Measurements from ENCODE around the gene SEMA3D. TPM values are rescaled to one million over a fixed set of nuclear protein-coding genes. Genes with fewer than 3 reads are reported as not detected.

SEMA3D gene
- total and polyA plus RNA-seq, 2 of the 13 experiments (the other 11 are each of a cell fraction or from before 2014, with no cell fraction given), result 0.07 TPM; not detected in 1

DNA sequence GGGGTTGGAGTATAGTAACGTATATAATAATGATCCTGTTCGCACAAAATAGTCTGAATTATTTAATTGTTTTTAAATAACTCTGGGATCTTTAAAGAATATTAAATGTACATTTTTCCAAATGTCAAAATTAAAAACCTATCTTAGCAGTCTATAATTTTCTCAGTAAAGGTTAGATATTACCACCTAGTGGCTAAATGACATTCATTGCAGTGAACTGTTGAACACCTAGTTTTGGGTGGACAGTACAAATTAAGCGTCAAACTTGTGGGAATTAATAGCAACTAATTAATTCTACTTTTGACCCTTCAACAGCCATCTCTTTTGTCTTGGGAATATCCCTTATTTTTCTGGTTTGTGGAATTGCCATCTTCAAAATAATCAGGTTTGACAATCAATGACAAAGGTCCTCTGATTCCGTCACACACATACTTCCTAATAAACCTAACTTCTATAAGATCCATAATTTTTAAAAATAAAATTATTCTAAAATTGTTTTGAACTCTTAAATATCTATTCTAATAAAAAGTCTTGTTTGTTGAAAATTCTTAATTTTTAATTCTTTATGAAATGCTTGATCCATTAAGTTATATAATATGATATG, 165.7 kb downstream of the SEMA3D start:
- no peak overlapping the region for H3K4me2 ChIP-seq (ENCODE audit: low read depth, low read length)
- BruUV-seq (replicated peaks), result no TSS peak
- no peaks in the 10 kb centered on the region for H3K36me3 ChIP-seq (replicated peaks in 1 of 2; ENCODE audit: control insufficient read depth in 1 of 2, insufficient read depth in 2 of 2, low read length in 2 of 2)
- TF ChIP-seq, protein P1, sequence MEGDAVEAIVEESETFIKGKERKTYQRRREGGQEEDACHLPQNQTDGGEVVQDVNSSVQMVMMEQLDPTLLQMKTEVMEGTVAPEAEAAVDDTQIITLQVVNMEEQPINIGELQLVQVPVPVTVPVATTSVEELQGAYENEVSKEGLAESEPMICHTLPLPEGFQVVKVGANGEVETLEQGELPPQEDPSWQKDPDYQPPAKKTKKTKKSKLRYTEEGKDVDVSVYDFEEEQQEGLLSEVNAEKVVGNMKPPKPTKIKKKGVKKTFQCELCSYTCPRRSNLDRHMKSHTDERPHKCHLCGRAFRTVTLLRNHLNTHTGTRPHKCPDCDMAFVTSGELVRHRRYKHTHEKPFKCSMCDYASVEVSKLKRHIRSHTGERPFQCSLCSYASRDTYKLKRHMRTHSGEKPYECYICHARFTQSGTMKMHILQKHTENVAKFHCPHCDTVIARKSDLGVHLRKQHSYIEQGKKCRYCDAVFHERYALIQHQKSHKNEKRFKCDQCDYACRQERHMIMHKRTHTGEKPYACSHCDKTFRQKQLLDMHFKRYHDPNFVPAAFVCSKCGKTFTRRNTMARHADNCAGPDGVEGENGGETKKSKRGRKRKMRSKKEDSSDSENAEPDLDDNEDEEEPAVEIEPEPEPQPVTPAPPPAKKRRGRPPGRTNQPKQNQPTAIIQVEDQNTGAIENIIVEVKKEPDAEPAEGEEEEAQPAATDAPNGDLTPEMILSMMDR (CRISPR knock-in tag; IDR thresholded peaks at IDR 0.05), result peak; percentile 31; the same call in 1 of the 2 replicates
- TF ChIP-seq ZBTB1 (CRISPR knock-in tag; IDR thresholded peaks at IDR 0.05; ENCODE audit: borderline replicate concordance) (no peak), HNF1A (IDR thresholded peaks at IDR 0.05; ENCODE audit: low read depth) (no peak), HNF1A (CRISPR knock-in tag; IDR thresholded peaks at IDR 0.05; ENCODE audit: borderline replicate concordance) (no peak), ZBTB40 (IDR thresholded peaks at IDR 0.05) (no peak), ZBTB40 (CRISPR knock-in tag; IDR thresholded peaks at IDR 0.05) (no peak), STAG1 (CRISPR knock-in tag; IDR thresholded peaks at IDR 0.05) (peak; percentile 45), HDAC2 (CRISPR knock-in tag; IDR thresholded peaks at IDR 0.05) (no peak)
- in situ Hi-C loops (cut with HindIII; ENCODE audit: extremely low pct_ligation_motif_present, low pct_unique_long_range_greater_than_20kb), result loop anchor here (5.0 to 25.0 kb wide), 4 partner anchors 104 to 1084 kb away; no protein-coding TSS in a partner anchor
- ChIA-PET POLR2A (no interaction called here), CTCF (ENCODE audit: low intra/inter-chr PET ratio, low total read pairs) (interaction anchor here (2.6 to 3.5 kb wide), 2 partner anchors 1045 to 1085 kb away, joined by 25 to 31 read pairs; no protein-coding TSS in a partner anchor)
- H3K9me3 ChIP-seq (ENCODE audit: low read length), result no peaks in the 10 kb centered on the region
- H3K27me3 ChIP-seq (ENCODE audit: control insufficient read depth in 1 of 2, insufficient read depth in 2 of 2, low read length in 2 of 2), result no peaks in the 10 kb centered on the region
- no peaks in the 10 kb centered on the region for H3K79me2 ChIP-seq (ENCODE audit: insufficient read depth, low read length)
- ATAC-seq, result no peak
- H4K20me1 ChIP-seq (ENCODE audit: insufficient read depth, low read length), result no peaks in the 10 kb centered on the region
- 24% methylated on average over 4 of the region's 4 CpGs for WGBS (ENCODE audit: low lambda C conversion rate)
- intact Hi-C loops (cut with micrococcal nuclease; ENCODE audit: unreplicated experiment), result no loop called here
- no peak overlapping the region for H3K9ac ChIP-seq (ENCODE audit: insufficient read depth, low read depth, low read length)
- DNase-seq (ENCODE audit: low spot score), result no peak
- no peak for FAIRE-seq
- H3K4me3 ChIP-seq (replicated peaks in 1 of 3; ENCODE audit: insufficient read depth in 1 of 3, low read depth in 2 of 3, low read length in 3 of 3), result no peak overlapping the region
- H2AFZ ChIP-seq (ENCODE audit: low read length), result no peak overlapping the region
- no peak overlapping the region for H3K27ac ChIP-seq (ENCODE audit: extremely low read length, insufficient read depth, low read length)
- no peaks in the 10 kb centered on the region for H3K4me1 ChIP-seq (ENCODE audit: insufficient read depth, low read length)
